GM21367 (cell line): ENCODE measurements around the gene PPARGC1A.

Source experiments
- ATAC-seq: cut with Tn5 transposase; IDR thresholded peaks from one replicate; pipeline ENCODE4 v1.9.1; 2021; ENCODE audit not compliant: unreplicated experiment

The PPARGC1A gene

DNA sequence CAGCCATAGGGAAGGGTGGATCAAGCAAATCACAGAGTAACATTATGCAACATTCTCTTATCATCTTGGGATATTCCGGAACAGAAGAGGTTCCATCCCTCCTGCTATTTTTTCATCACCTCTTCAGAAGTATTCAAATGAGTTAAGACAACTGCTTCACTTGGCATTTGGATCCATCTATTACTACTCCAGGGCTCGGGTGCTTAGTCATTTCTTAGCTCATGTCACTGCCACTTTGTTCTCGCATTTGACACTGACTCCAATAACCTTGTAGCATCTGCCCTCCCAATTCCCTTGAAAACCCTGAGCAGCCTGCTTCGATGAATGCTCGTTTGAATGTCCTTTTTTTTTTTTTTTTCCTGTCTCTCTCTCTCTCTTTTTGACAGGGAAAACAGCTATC is 114.9 kb downstream of the PPARGC1A start:
- no peak for ATAC-seq

DNA sequence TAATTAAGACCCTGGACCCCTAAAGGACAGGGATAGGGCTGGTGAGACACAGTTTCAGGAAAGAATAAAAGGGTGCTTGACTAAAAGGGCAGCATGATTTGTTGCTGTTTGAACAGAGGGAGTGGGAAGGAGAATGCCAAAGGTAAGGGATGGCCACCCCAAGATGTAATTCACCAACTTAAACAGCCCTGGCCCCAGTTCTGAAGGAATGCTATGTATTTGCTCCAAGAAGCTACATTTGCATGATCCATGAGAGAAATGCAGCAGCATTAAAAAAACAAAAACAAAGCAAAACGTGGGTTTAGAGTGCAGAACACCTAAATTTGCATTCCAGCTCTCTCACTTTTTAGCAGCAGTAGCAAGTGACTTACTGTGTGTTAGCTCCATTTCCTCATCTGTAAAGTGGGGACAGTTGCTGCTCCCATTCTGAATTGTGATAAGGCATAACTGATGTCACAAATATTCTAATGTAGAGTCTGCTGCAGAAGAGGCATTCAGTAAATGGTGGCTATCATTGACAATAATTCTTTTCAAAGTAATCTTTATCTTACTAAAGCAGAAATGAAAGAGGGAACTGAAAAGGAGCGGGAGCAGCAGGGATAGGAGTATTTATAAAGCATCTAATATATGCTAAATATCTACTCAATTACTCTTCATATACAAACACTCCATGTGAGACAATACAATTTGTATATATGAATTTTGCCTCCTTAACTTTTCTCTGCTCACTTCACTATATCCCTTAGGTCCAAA is 115.8 kb downstream of the PPARGC1A start:
- ATAC-seq = no peak

DNA sequence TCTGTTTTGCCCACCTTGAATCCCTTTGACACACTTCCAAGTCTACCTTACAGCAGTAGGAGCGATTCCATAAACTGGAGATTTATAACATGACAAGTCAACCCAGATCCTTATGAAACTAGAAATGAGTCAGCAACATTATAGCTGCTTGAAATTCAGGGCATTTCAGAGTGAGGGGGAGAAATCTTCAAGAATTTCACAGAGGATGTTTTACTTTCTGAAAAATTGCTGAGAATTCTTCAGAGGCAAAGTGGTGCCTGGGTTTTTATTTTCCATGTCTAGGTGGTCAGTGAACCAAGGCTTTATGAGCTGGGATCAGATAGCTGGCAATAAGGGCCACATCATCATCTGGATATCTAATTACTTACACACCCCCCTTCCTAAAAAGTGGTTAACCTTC is 119.8 kb downstream of the PPARGC1A start:
- no peak for ATAC-seq

DNA sequence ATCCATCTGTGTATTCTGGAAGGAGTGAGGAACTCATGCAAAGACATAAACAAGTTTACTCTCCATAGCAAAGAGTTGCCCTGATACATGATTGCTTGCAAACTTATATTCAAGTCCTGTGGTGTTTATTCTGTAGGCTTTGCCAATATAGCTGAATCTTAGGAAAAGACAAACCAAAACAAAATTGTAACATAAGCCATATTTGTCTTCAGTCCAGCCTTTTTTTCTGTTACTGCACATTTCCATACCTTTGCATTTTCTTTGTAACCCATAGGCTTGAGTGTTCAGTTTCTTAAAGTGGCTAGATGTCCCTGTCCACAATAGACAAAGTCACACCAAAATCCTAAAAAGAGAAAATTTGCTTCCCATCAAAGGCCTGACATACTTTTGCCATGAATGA is 120.4 kb downstream of the PPARGC1A start:
- ATAC-seq = no peak

DNA sequence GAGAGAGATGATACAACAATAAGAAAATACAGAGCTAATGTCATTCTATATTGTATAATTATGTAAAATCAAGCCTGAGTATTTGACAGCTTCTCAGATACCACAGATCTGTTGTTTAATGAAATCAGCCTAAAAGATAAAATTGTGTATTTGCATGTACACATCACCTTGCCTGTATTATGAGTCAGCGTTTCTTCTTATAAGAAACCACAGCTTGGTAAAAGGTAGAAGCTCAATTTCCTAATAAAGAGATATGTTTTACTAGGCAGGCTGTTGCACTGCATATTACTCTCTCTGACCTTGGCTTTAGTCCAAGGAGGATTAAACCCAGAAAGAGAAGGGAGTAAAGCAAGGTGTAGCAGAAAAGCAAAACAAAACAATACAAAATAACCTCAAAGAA is 121.3 kb downstream of the PPARGC1A start:
- ATAC-seq = no peak

DNA sequence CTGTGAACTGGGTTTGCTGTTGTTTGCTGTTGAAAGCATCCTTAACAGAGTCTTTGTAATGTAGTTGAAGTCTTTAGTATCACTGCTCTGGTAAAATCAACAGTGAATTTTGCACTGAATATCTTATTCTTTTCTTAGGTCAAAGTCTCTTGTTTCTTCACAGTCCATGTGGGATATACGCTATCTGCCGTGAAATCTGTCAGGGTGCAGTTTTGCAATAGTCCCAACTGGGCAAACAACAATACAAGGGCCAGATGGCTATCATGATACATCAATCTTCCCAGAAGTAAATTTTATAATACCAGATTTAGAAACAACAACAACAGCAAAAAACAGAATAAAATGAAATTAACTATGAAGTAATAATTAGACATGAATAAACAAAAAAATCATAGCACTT is 123.5 kb downstream of the PPARGC1A start:
- ATAC-seq = no peak

DNA sequence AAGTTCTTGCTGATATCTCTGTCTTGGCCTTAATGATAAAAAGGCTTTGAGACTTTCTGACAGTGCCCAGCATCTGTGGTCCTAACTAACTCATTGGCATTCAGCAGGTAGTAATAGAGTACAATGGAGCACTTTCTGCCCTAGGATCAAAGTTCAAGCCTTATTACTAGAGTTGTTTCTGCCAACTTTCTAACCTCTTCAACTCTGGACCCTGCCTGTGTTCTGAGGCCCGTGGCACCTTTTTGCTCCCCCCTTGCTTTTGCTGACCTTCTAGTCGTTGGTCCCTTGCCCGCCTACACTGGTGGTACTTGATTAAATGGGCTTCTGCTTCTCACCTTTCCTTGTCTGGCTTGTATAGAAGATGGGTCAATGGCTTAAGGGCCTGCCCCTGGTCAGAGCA is 126.3 kb downstream of the PPARGC1A start:
- ATAC-seq = no peak

DNA sequence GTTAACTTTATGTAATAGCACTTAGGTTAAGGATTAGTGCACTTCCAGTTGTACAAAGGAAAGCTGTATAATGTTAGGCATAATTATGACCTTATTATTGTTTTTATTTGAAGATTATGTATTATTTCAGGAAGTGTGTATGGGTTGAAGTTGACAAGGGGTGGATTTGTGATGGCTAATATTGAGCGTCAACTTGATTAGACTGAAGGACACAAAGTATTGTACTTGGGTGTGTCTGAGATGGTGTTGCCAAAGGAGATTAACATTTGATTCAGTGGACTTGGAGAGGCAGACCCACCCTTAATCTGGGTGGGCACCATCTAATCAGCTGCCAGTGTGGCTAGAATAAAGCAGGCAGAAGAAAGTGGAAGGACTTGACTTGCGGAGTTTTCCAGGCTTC is 127.3 kb downstream of the PPARGC1A start:
- ATAC-seq = no peak

DNA sequence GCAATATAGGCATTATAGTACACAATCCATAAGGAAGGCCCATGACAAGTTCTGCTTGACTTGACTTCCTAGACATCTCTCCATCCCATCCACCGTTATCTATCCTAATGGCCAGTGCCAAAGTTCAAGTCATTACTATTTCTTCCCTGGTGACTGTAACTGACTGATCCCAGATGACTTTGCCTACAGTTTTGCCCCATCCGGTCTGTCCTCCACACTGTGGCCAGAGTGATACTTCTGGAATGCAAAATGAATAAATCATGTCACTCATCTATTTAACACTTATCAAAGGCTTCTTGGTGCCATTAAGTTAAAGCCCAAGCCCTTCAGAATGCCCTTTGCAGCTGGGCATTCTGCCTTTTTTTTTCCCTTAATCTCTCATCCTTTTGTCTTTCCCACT is 130.8 kb downstream of the PPARGC1A start:
- no peak for ATAC-seq

DNA sequence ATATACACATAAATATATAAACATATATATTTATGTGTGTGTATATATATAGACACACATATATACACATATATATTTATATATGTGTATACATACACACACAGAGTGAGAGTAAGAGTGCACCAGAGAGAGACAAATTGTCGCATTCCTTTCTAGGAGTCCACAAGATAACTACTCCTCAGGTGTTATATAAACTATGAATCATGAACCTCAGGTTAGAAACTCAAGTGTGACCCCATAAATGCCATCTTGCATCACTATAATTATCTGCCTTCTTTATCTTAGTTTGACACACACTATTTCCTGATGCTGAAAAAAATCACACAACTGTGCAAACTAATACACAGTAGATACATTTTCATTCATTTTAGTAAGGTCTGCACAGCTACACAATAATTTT is 135.2 kb downstream of the PPARGC1A start:
- no peak for ATAC-seq

DNA sequence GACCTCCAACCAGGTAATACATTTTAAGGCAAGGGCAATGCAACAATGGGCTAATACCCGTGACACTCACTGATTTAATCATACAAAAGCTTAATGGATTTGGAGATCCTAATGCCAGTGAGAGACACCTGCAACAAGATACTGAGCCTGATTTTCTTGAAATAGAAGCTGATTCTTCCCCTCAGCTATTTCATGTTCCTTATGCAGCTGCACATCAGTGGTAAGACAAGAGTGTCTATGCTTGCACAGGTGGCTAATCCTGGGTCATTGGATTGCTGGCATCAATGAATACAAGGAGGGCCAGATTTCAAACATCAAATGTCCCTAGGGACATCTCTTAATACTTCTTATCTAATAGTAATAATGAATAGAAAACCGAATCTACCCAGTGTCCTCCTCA is 139.7 kb downstream of the PPARGC1A start:
- ATAC-seq = no peak

DNA sequence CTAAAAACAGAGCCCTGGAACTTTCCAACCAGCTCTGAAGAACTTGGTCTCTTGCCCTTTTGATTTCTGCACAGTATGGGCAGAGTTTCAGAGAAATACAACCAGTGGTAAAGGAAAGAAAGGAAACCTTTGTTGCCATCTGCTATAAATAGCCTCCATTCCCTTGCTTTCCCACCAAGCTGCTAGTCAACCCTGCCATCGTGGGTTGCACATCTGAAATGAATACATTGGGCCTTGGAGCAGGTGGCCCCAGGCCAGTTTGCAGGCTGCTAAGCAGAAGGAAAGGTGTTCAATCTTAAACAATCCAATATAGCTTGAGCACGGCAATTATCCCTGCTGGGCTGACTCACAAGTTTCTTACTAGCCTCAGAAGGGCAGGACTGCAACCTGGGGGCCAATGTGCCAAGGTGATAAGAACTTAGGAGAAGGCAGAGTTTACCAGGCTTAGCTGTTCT is 142.5 kb downstream of the PPARGC1A start:
- ATAC-seq = no peak

DNA sequence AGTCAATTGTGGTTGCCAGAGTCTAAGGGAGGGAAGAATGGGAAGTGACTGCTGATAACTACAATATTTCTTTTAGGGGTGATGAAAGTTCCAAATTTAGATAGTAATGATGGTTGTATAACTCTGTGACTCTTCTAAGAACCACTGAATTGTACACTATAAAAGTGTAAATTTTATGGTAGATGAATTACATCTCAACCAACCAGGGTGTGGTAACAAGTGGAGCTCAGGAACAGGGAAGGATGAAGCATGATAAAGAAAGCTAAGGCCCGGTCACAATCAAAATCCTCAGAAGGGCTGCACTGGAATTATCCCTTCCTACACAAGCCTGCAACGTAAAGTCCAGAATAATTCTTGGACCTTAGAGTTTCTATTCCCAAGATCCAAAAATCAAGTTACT is 143.2 kb downstream of the PPARGC1A start:
- ATAC-seq = no peak

DNA sequence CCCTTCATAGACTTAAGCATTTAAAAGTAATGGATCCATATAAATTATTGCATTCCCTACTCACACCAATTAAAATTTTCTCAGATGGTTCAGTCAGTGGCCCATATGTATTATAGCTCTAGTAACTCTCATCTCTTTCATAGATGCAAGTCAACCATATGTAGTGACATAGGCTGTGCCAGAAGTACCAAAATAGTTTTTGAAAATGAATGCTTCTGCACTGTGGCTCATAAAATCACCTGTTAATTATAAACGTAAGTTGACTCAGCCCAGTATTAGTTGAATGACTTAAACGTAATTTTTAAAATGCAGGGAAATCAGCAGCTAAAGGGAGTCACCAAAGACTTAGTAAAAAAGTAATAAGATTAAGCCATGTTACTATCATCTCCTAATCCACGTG is 143.8 kb downstream of the PPARGC1A start:
- ATAC-seq = no peak

DNA sequence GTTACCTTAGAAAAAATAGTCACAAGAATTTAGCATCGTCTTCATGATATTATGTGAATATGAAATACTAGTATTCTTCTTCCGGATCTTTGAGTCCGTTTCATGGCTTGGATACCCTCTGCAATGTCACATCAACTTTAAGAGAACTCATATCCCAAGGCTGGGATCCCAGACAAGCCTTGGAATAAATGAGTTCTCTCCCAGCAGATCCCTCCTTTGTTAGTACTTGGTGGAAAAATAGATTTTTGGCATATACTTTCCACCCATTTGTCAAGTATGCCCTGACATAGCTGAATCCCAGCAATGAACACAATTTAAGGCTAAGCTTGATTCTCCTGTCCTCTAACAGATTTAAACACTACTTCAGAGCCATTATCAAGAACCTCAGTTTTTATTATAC is 144.5 kb downstream of the PPARGC1A start:
- no peak for ATAC-seq
